Measurements from ENCODE around the gene QSOX1.

Gene QSOX1

DNA sequence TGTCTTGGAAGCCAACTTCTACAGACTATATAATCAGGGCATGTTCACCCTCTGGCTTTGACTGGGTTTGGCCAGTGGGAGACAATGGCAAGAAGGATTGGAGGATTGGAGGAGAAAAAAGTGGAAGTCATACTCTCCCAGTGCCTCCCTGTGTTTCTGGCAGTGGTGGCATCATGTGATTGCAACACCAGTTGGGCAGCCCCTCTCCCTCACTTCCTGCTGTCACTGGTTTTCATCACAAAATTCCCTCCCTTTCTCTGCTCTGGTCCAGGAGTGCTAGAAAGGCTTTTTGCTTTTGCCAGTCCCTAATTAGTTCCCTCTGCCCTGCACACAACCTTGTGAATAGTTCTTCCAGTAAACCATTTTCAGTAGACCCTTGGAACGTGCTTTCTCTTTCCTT, 3.7 kb upstream of the QSOX1 start:
- DNase-seq (ENCODE audit: low read depth) = peak; percentile 57
- TF ChIP-seq, protein P1, sequence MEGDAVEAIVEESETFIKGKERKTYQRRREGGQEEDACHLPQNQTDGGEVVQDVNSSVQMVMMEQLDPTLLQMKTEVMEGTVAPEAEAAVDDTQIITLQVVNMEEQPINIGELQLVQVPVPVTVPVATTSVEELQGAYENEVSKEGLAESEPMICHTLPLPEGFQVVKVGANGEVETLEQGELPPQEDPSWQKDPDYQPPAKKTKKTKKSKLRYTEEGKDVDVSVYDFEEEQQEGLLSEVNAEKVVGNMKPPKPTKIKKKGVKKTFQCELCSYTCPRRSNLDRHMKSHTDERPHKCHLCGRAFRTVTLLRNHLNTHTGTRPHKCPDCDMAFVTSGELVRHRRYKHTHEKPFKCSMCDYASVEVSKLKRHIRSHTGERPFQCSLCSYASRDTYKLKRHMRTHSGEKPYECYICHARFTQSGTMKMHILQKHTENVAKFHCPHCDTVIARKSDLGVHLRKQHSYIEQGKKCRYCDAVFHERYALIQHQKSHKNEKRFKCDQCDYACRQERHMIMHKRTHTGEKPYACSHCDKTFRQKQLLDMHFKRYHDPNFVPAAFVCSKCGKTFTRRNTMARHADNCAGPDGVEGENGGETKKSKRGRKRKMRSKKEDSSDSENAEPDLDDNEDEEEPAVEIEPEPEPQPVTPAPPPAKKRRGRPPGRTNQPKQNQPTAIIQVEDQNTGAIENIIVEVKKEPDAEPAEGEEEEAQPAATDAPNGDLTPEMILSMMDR (conservative IDR thresholded peaks at IDR 0.05; ENCODE audit: low read length) = no peak
- H3K4me3 ChIP-seq (ENCODE audit: low read length) = no peak overlapping the region

DNA sequence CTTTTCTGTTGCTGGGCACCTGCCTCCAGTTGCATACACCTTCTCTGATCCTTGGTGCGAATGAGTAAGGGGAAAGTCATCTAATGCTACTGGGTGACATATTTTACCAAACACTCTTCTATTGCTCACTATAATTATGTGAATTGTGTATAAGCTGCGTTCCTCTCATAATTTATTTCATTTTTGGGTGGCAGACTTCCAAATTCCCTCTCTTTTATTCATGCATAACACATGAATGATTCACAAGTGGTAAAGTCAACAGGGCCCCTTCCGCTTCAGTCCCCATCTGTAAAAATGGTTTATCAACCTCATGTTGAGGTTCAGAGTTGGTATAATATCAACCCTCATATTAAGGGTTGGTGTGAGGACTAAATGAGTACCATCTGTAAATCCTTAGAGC, 3.2 kb upstream of the QSOX1 start:
- H3K4me3 ChIP-seq (ENCODE audit: low read length) = no peak overlapping the region
- peak; percentile 92 for DNase-seq (ENCODE audit: low read depth)
- TF ChIP-seq, protein P1 (conservative IDR thresholded peaks at IDR 0.05; ENCODE audit: low read length) = no peak

DNA sequence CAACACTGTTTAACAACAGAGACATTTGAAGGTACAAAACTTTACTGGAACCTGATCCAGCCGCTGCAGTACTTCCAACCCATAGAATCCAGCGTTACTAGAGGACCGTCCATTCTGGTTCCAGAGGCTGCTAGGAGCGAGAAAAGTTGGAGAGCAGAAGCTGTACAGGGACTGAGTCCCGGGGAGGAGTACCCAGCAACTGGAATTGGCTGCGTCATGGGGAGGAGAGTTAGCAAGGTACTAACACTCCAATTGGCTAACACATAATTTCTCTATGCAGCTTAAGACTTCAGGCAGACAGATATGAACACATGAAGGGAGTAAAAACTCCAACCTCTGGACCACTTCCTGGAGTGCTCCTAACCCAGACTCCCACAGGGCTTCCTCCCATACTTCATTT, 2.1 kb upstream of the QSOX1 start:
- H3K4me3 ChIP-seq (ENCODE audit: low read length) = no peak overlapping the region
- TF ChIP-seq, protein P1 (conservative IDR thresholded peaks at IDR 0.05; ENCODE audit: low read length) = no peak
- no peak for DNase-seq (ENCODE audit: low read depth)

DNA sequence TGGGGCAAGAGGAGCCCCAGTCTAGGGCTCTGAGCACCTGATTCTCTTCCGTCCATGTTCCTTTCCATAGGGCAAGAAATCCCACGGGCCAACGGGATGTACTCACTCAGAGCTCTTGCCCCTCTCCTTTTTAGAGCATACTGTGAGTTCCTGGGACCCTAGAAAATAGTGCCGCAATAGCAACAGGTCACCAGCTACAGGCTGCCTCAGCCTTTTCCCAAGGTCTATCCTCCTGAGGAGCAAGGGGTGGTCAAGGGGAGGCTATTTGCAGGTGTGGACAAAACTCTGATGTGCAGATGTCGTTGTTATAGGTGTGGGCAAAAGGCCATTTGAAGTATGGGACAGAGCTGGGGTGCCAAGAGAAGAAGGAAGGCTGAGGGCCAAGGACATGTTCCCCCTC, 1.6 kb upstream of the QSOX1 start:
- no peak overlapping the region for H3K4me3 ChIP-seq (ENCODE audit: low read length)
- TF ChIP-seq, protein P1 (conservative IDR thresholded peaks at IDR 0.05; ENCODE audit: low read length) = no peak
- DNase-seq (ENCODE audit: low read depth) = no peak

DNA sequence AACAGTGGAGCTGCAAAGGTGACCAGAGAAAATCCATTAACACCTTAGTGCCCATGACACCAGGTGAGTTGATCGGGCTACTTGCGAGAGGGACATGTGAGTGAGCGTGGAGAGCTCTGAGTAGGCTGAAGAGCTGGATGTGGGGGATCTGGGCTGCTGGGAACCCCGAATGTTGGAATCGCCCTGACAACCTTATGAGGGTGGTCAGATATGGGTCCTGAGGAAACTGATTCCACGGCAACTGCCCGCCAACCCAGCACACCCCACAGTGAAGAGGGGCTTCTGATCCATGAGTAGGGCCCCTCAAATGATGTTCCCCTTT, 705 bp upstream of the QSOX1 start:
- H3K4me3 ChIP-seq (ENCODE audit: low read length) = peak overlapping the region; percentile 93
- TF ChIP-seq, protein P1 (conservative IDR thresholded peaks at IDR 0.05; ENCODE audit: low read length) = no peak
- no peak for DNase-seq (ENCODE audit: low read depth)

DNA sequence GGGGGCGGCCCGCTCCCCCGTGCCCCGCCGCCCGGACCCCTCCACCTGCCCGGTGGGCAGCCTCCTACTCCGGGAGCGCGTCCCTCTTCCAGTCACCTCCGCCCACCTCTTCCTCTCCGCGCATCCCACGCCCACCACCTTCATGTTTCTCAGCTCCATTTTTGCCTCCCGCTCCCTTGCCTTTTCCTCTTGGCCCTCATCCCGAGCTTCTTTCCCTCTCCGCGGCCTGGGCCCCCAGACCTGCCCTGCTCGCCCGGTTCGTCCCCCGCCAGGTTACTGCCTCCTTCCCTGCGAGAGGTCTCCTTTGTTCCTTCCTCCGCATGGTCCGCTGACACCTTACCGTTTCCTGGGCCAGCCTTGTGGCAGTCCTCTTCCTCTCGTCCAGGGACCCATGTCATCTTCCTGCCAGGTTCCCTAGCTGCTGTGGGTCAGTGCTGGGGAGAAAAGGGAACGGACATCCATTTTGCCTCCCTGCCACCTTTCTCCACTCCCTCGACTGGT, 563 bp downstream of the QSOX1 start:
- H3K4me3 ChIP-seq (ENCODE audit: low read length) = peak overlapping the region; percentile 76
- no peak for DNase-seq (ENCODE audit: low read depth)
- TF ChIP-seq, protein P1 (conservative IDR thresholded peaks at IDR 0.05; ENCODE audit: low read length) = no peak

DNA sequence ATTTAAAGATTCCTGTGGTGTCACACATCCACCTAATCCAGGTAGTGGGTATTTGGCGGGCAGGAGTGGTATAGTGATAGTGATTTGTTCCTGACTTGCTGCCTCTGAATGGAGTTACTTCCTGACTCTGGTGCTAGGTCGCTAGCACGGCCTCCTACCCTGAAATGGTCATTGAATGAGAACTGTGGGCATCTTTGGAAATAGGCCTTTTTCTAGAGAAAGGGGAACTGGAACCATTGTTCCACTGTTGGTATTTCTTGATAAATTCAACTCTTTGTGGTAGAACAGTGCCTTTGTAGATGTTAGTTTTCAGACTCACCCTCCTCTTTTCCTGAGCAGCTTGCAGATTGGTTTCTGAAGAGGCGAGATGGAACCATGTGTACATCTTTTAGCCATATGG, 1.5 kb downstream of the QSOX1 start:
- H3K4me3 ChIP-seq (ENCODE audit: low read length) = peak overlapping the region; percentile 76
- no peak for DNase-seq (ENCODE audit: low read depth)
- TF ChIP-seq, protein P1 (conservative IDR thresholded peaks at IDR 0.05; ENCODE audit: low read length) = no peak

Measured in AG10803 (cell line).